Cardiac fibroblast (primary cell): ENCODE data around the gene ST8SIA6.
"Not testable (repeated sequence)": the region's sequence is repeated elsewhere in the genome, so short reads cannot be mapped to it uniquely, and the experiment has no call there.

ENCODE experiments used
- DNase-seq, 2 donors: peaks; one replicate each; pipeline versions ENCODE4 v3.0.0 to v3.0.0-alpha.2; 2010; ENCODE audit warnings: low read depth in 2 of 2
- H3K4me3 ChIP-seq, 2 donors: replicated peaks in 1 of 2; 1 replicate in 1 of 2; 2 replicates in 1 of 2; pipeline ENCODE4 v1.5.1; 2011; ENCODE audit warnings: low read depth in 2 of 2, low read length in 2 of 2, mild to moderate bottlenecking in 2 of 2, moderate library complexity in 1 of 2
- TF ChIP-seq, protein P1 (sequence below): IDR thresholded peaks from one replicate; pipeline ENCODE4 v1.5.1; 2011; ENCODE audit warnings: low read depth, mild to moderate bottlenecking, low read length, inconsistent platforms

Gene ST8SIA6, protein sequence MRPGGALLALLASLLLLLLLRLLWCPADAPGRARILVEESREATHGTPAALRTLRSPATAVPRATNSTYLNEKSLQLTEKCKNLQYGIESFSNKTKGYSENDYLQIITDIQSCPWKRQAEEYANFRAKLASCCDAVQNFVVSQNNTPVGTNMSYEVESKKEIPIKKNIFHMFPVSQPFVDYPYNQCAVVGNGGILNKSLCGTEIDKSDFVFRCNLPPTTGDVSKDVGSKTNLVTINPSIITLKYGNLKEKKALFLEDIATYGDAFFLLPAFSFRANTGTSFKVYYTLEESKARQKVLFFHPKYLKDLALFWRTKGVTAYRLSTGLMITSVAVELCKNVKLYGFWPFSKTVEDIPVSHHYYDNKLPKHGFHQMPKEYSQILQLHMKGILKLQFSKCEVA

DNA sequence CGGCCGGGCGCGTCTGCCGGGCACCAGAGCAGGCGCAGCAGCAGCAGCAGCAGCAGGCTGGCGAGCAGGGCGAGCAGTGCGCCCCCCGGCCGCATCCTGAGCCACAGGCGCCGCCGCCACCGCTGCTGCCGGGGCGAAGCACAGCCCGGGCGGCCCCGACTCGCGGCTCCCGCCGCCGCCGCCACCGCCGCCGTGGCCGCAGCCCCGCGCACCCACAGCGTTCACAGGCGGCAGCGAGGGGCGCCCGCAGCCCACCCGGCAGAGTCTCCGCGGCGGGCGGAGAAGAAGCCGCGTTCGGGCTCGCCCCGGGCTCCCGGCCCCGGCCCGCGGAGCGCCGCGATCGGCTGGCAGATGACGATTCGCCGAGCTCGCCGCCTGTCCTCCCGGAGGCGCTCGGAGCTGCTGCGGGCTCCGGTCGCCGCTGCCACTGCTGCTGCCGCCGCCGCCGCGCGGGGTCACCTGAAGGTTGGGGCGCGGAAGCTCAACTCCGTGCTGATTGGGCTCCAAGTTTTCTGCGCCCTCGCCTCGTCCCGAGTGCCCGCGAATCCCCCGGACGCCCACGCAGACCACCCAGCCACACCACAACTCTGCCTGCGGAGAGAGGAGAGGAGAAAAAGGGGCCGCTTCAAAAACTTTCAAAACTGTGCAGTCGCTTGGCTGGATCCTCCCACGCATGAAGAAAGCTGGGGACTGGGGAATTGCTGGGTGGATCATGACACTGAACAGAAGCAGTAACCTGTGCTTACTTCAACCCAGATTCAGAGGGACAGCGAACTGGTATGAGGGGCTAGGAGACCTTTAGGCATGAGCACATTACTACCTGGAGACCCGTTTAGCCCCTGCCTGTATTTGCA, at the start of gene ST8SIA6:
Gene ST8SIA6, minus strand, starts transcription at position 435 of the 854 bp plus-strand sequence. Its CDS starts 340 bp downstream, at position 95.
- DNase-seq: peak; percentile 24 to 61
- peak within 1 kb of the TSS; percentile 41 to 46 for H3K4me3 ChIP-seq
- TF ChIP-seq, protein P1, sequence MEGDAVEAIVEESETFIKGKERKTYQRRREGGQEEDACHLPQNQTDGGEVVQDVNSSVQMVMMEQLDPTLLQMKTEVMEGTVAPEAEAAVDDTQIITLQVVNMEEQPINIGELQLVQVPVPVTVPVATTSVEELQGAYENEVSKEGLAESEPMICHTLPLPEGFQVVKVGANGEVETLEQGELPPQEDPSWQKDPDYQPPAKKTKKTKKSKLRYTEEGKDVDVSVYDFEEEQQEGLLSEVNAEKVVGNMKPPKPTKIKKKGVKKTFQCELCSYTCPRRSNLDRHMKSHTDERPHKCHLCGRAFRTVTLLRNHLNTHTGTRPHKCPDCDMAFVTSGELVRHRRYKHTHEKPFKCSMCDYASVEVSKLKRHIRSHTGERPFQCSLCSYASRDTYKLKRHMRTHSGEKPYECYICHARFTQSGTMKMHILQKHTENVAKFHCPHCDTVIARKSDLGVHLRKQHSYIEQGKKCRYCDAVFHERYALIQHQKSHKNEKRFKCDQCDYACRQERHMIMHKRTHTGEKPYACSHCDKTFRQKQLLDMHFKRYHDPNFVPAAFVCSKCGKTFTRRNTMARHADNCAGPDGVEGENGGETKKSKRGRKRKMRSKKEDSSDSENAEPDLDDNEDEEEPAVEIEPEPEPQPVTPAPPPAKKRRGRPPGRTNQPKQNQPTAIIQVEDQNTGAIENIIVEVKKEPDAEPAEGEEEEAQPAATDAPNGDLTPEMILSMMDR: no peak

DNA sequence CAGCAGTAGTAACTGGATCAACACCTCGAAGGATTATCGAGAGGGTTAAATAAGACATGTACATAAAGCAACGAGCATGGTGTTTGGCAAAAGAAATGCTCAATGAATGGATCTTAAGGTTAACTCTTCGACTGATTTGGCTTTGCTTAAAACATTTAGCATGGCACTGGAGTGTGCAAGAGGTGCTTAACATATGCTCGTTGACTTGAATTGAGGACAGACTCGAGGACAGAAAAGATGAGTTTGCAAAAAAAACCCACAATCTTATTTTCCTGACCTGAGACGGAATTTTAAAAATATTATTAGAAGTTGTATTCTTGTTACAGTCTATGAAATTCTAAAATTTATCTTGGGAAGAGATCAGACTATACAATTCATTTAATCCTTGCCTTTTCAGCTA, 49.4 kb upstream of the ST8SIA6 start:
- H3K4me3 ChIP-seq: no peak overlapping the region
- no peak for DNase-seq
- TF ChIP-seq, protein P1: no peak

DNA sequence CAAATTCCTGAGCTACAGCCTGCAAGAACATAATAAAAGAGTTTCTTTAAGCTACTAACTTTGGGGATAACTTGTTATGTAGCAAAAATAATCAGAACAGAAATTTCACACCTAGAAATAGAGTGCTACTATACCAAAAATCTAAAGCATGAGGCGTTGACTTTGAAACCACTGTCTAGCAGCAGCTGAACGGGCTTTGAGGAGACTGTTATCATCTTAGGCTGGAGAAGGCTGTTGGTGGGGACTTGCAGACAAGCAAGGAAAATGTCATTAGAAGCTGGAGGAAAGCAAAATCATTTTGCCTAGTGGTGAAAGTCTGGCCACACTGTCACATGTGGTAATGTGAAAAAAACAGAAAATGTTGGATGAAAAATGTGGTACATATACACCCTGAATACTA, 48.4 kb upstream of the ST8SIA6 start:
- H3K4me3 ChIP-seq: no peak overlapping the region
- TF ChIP-seq, protein P1: no peak
- DNase-seq: no peak

DNA sequence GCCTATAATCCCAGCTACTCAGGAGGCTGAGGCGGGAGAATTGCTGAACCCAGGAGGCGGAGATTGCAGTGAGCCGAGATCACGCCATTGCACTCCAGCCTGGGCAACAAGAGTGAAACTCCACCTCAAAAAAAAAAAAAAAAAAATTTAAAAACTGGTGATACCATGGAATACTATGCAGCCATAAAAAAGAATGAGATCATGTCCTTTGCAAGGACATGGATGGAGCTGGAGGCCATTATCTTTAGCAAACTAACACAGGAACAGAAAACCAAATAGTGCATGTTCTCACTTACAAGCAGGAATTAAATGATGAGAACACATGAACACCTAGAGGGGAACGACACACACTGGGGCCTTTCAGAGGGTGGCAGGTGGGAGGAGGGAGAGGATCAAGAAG, 44.6 kb upstream of the ST8SIA6 start:
- H3K4me3 ChIP-seq, DNase-seq: not testable (repeated sequence)

DNA sequence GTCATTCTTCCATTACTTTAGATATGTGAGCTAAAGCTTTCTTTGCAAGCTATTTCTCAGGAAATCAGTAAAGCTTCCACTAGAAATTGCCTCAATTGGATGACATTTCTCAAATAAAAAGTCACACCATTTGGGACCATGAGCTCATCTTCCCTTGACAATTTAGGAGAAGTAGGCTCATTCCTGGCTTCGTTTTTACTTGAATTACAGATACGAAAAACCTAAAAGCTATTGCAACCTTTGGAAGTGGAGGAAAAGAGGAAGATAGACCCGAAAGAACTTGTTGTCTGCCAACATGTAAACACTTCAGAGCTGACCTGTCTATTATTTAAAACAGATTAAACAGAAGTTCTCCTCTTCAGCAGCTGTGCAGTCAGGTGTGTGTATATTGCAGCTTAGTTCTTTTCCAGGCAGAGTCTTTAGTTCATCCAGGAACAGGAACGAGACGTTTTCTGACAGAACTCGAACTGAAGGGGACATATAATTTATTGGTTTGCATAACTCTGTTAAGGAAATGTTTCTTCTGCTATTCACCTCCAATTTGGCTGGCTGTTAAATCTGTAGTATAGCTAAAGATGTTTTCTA, 43.1 kb upstream of the ST8SIA6 start:
- no peak for DNase-seq
- no peak overlapping the region for H3K4me3 ChIP-seq
- TF ChIP-seq, protein P1: no peak

DNA sequence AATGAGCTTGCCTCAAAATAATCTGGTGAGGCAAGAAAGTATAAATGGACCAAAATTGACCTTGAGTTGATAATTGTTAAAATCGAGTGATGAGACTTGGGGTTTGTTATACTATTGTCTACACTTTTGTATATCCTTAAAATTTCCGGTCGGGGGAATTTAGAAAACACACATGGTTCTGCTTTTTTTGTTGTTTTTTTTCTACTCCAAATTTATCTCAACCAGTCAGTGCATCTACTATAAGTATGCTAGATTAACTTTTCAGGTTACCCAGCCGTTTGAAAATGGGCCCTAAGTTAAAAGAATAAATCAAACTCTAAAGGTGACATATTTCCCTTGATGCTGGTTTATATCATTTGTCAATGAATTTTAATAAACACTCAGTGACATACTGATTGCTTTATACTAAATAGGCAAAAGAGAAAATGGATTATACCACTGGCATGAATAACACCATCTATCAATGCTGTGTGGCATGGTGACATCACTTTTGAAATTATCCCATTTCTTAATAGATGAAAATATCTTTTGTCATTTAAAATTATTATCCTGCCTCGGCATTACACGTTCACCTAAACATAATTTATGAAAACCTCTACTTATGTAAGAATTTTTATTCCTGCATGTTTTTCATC, 40.3 kb upstream of the ST8SIA6 start:
- DNase-seq: no peak
- TF ChIP-seq, protein P1: no peak
- H3K4me3 ChIP-seq: no peak overlapping the region
